ENCODE measurements around the gene DUSP9. TPM values are rescaled to one million over a fixed set of nuclear protein-coding genes. Genes with fewer than 3 reads are reported as not detected.
"Not testable (repeated sequence)": the region's sequence is repeated elsewhere in the genome, so short reads cannot be mapped to it uniquely, and the experiment has no call there.

The DUSP9 gene
- total RNA-seq, 2 donors from 2014 or later: 3.5 TPM; not detected in 1

- H3K4me1 ChIP-seq (replicated peaks): no peaks in the 10 kb centered on the region
- peak overlapping the region; percentile 33 to 42 for H3K4me3 ChIP-seq
- no peaks in the 10 kb centered on the region for H3K9me3 ChIP-seq
- no CpG with 5 or more reads among the region's 57 CpGs for WGBS
- no peaks in the 10 kb centered on the region for H3K36me3 ChIP-seq
- TF ChIP-seq CTCF (IDR thresholded peaks at IDR 0.05): no peak
- no peak for TF ChIP-seq POLR2AphosphoS5 (IDR thresholded peaks at IDR 0.05)
- TF ChIP-seq POLR2A (IDR thresholded peaks at IDR 0.05): no peak
- intact Hi-C loops (cut with DNase I): no loop called here
- peak overlapping the region; percentile 45 to 85 for H3K27ac ChIP-seq
- no peaks in the 10 kb centered on the region for H3K27me3 ChIP-seq (replicated peaks; ENCODE audit: insufficient read depth)
- no peak for DNase-seq (ENCODE audit: low spot score)
These were observed 41.5 kb downstream of the DUSP9 start for GRCh38 chrX:153688506-153688905.

- intact Hi-C loops (cut with DNase I): no loop called here
- H3K9me3 ChIP-seq: no peaks in the 10 kb centered on the region
- peak; percentile 43 for DNase-seq (ENCODE audit: low spot score)
- WGBS: 0% methylated on average over 7 of the region's 53 CpGs
- H3K36me3 ChIP-seq: no peaks in the 10 kb centered on the region
- no peaks in the 10 kb centered on the region for H3K27me3 ChIP-seq (replicated peaks; ENCODE audit: insufficient read depth)
- peak overlapping the region; percentile 45 to 85 for H3K27ac ChIP-seq
- TF ChIP-seq POLR2AphosphoS5 (IDR thresholded peaks at IDR 0.05) (no peak), CTCF (IDR thresholded peaks at IDR 0.05) (no peak), POLR2A (IDR thresholded peaks at IDR 0.05) (no peak)
- H3K4me3 ChIP-seq: peak overlapping the region; percentile 33 to 42
- no peaks in the 10 kb centered on the region for H3K4me1 ChIP-seq (replicated peaks)
These were observed 42.0 kb downstream of the DUSP9 start for GRCh38 chrX:153688911-153689590.

- peak overlapping the region in 1 of 2 donors; percentile 42 for H3K4me3 ChIP-seq
- no peak for TF ChIP-seq POLR2AphosphoS5 (IDR thresholded peaks at IDR 0.05)
- no peak for TF ChIP-seq POLR2A (IDR thresholded peaks at IDR 0.05)
- TF ChIP-seq CTCF (IDR thresholded peaks at IDR 0.05): no peak
- 88% methylated on average over 5 of the region's 19 CpGs for WGBS
These were observed 42.9 kb downstream of the DUSP9 start for GRCh38 chrX:153689654-153690465.

GRCh38 chrX:153690466-153690865 is 43.5 kb downstream of the DUSP9 start:
- Histone ChIP-seq H3K27me3 (replicated peaks; ENCODE audit: insufficient read depth) (no peaks in the 10 kb centered on the region), H3K27ac (no peak overlapping the region), H3K4me1 (replicated peaks) (no peaks in the 10 kb centered on the region), H3K9me3 (no peaks in the 10 kb centered on the region), H3K36me3 (no peaks in the 10 kb centered on the region), H3K4me3 (no peak overlapping the region)
- WGBS: 68% methylated on average over 8 of the region's 14 CpGs
- TF ChIP-seq CTCF (IDR thresholded peaks at IDR 0.05) (no peak), POLR2A (IDR thresholded peaks at IDR 0.05) (no peak), POLR2AphosphoS5 (IDR thresholded peaks at IDR 0.05) (no peak)
- intact Hi-C loops (cut with DNase I): no loop called here
- no peak for DNase-seq (ENCODE audit: low spot score)

More at GRCh38 chrX:153689654-153690465, 42.9 kb downstream of the DUSP9 start:
- no peaks in the 10 kb centered on the region for H3K36me3 ChIP-seq
- H3K9me3 ChIP-seq: no peaks in the 10 kb centered on the region
- no peaks in the 10 kb centered on the region for H3K27me3 ChIP-seq (replicated peaks; ENCODE audit: insufficient read depth)
- intact Hi-C loops (cut with DNase I): no loop called here
- DNase-seq (ENCODE audit: low spot score): no peak
- H3K4me1 ChIP-seq (replicated peaks): no peaks in the 10 kb centered on the region
- peak overlapping the region; percentile 22 to 85 for H3K27ac ChIP-seq

- H3K9me3 ChIP-seq; DNase-seq (ENCODE audit: low spot score); H3K36me3 ChIP-seq; H3K27me3 ChIP-seq (replicated peaks; ENCODE audit: insufficient read depth); intact Hi-C loops (cut with DNase I); H3K4me3 ChIP-seq; H3K4me1 ChIP-seq (replicated peaks); H3K27ac ChIP-seq: not testable (repeated sequence)
- WGBS: 82% methylated on average over 11 of the region's 21 CpGs
These were observed 44.2 kb downstream of the DUSP9 start for GRCh38 chrX:153691032-153691827.

All from prostate gland (tissue), 2 donors.